Osteocyte (in vitro differentiated cells): ENCODE data around the gene EPDR1. TPM values are rescaled to one million over a fixed set of nuclear protein-coding genes. Genes with fewer than 3 reads are reported as not detected.

Source experiments
- DNase-seq: peaks from one replicate; pipeline ENCODE4 v3.0.0; 2021; ENCODE audit warnings: mixed read lengths; ENCODE audit not compliant: unreplicated experiment; ENCODE audit errors: extremely low spot score
- H3K27ac Mint-ChIP-seq: one replicate; pipeline ENCODE4 v1.8.0; 2021; ENCODE audit warnings: mild to moderate bottlenecking, mixed read lengths; ENCODE audit not compliant: unreplicated experiment
- H3K27me3 Mint-ChIP-seq: one replicate; pipeline ENCODE4 v1.8.0; 2021; ENCODE audit warnings: mixed read lengths; ENCODE audit not compliant: unreplicated experiment
- H3K36me3 Mint-ChIP-seq: one replicate; pipeline ENCODE4 v1.8.0; 2021; ENCODE audit warnings: mixed read lengths; ENCODE audit not compliant: unreplicated experiment
- H3K4me1 Mint-ChIP-seq: one replicate; pipeline ENCODE4 v1.8.0; 2021; ENCODE audit warnings: mixed read lengths; ENCODE audit not compliant: unreplicated experiment
- H3K4me3 Mint-ChIP-seq: one replicate; pipeline ENCODE4 v1.8.0; 2021; ENCODE audit warnings: mild to moderate bottlenecking, moderate library complexity, mixed read lengths; ENCODE audit not compliant: unreplicated experiment
- H3K9me3 Mint-ChIP-seq: one replicate; pipeline ENCODE4 v1.8.0; 2021; ENCODE audit warnings: mixed read lengths; ENCODE audit not compliant: unreplicated experiment
- total RNA-seq: library from RNA; stranded (reverse); gene quantifications from 2 replicates; pipeline ENCODE4 v1.2.1, GENCODE V29; 2021
- TF ChIP-seq, protein P1 (sequence below): fragments of 200-600 bp; sonication (generic); IDR thresholded peaks from 2 replicates; pipeline ENCODE4 v1.5.0; 2021; ENCODE audit warnings: antibody characterized with exemption, mild to moderate bottlenecking, moderate library complexity

The EPDR1 gene
- total RNA-seq, 1 donor from 2014 or later: 16.6 TPM

DNA sequence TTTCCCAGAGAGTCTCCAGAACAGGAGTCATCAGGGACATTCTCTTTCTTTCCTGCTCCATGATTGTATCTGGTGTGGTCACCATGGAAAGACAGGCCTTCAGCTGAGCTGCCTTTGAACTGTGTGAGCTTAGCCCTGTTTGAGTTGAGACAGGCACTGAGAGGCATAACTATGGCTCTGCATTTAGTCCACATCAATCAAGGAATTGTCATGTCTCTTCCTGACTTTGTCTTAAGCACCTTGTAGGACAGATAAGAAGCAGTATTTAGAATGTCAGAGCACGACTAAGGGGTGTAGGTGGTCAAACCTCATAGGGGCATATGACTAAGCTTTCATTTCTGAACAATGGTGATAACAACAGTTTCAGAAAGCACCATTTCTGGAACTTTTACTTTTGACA lies 53.5 kb downstream of the EPDR1 start:
- Mint-ChIP-seq H3K27me3 (peaks cover 22% of the 10 kb centered on the region), H3K4me3 (no peak overlapping the region), H3K27ac (no peak overlapping the region), H3K9me3 (no peaks in the 10 kb centered on the region), H3K4me1 (no peaks in the 10 kb centered on the region), H3K36me3 (no peaks in the 10 kb centered on the region)
- no peak for DNase-seq
- TF ChIP-seq, protein P1, sequence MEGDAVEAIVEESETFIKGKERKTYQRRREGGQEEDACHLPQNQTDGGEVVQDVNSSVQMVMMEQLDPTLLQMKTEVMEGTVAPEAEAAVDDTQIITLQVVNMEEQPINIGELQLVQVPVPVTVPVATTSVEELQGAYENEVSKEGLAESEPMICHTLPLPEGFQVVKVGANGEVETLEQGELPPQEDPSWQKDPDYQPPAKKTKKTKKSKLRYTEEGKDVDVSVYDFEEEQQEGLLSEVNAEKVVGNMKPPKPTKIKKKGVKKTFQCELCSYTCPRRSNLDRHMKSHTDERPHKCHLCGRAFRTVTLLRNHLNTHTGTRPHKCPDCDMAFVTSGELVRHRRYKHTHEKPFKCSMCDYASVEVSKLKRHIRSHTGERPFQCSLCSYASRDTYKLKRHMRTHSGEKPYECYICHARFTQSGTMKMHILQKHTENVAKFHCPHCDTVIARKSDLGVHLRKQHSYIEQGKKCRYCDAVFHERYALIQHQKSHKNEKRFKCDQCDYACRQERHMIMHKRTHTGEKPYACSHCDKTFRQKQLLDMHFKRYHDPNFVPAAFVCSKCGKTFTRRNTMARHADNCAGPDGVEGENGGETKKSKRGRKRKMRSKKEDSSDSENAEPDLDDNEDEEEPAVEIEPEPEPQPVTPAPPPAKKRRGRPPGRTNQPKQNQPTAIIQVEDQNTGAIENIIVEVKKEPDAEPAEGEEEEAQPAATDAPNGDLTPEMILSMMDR: no peak

DNA sequence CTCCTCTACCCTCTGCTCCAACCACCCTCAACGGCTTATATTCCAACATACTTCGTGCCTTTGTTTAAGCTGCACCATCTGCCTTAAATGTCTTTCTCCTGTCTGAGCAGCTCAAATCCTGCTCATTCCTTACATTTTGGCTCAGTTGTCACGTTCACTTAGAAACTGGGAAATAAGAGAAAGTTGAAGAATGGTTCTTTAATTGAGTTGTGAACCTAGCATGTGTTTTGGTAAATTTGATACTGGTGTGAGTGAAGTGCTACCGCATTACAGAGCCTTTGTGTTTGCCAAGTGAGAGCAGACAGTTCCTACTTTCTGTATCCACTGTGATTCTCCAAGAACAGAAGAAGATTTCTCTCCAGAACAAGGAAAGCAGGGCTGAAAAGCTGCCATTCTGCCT lies 54.3 kb downstream of the EPDR1 start:
- no peaks in the 10 kb centered on the region for H3K4me1 Mint-ChIP-seq
- TF ChIP-seq, protein P1: no peak
- H3K27ac Mint-ChIP-seq: no peak overlapping the region
- no peaks in the 10 kb centered on the region for H3K9me3 Mint-ChIP-seq
- DNase-seq: no peak
- no peak overlapping the region for H3K4me3 Mint-ChIP-seq
- H3K36me3 Mint-ChIP-seq: no peaks in the 10 kb centered on the region
- H3K27me3 Mint-ChIP-seq: peaks cover 22% of the 10 kb centered on the region

DNA sequence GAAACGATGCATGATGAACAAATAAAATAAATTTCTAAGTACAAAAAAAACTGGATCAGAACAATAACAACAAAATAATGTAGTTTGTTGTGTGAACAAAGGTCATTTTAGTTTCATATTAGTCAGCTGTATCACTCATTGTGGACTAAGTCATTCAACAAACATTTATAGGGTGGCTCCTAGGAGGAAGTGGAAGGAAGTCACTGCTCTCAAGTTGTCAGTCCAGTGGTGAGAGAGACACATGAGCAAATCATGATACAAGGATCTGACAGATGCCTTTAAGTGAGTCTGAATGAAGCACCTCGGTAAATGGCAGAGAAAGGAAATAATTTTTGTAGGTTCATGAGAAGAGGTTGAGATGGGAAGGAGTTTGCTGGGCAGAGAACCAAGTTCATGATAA lies 56.8 kb downstream of the EPDR1 start:
- Mint-ChIP-seq H3K4me1 (no peaks in the 10 kb centered on the region), H3K27me3 (peaks cover 26% of the 10 kb centered on the region), H3K36me3 (no peaks in the 10 kb centered on the region), H3K27ac (no peak overlapping the region), H3K9me3 (no peaks in the 10 kb centered on the region), H3K4me3 (no peak overlapping the region)
- DNase-seq: no peak
- TF ChIP-seq, protein P1: no peak

DNA sequence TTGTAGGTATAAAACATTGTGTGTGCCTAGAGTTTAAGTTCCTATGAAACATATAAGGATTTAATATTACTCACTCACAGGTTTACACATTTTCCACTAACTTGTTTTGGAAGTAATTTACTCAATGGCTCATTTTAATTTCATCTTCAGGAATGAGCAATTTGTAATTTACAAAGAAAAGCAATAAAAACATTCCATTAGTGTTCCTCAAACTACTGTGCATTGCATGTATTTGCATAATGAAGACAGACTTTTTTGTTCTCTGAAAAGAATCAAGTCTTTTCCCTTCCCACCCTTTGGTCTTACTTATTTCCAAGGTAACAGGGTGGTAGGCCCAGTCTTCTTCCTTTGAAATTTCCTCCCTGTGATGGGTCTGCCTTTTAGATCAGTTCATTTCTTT lies 61.2 kb downstream of the EPDR1 start:
- no peak overlapping the region for H3K4me3 Mint-ChIP-seq
- H3K4me1 Mint-ChIP-seq: peaks cover 6% of the 10 kb centered on the region
- H3K27ac Mint-ChIP-seq: no peak overlapping the region
- no peaks in the 10 kb centered on the region for H3K9me3 Mint-ChIP-seq
- no peaks in the 10 kb centered on the region for H3K36me3 Mint-ChIP-seq
- H3K27me3 Mint-ChIP-seq: peaks cover 29% of the 10 kb centered on the region
- no peak for DNase-seq
- TF ChIP-seq, protein P1: no peak

DNA sequence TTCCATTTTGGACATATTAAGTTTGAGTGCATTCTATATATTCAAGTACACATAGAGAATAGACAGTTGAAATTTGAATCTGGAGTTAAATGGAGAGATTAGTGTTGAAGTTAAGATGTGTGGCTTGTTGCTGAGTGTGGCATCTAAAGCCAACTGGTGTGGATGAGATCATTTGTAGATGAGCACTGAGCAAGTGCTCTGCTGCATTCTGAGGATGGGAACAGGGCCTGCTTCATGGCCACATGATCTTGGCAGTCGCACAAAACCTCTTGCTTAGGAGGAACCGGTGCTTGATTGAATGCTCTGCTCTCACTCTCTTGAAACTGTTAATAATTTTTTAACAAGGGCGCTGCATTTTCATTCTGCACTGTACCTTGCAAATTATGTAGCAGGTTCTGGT lies 62.0 kb downstream of the EPDR1 start:
- no peak for DNase-seq
- Mint-ChIP-seq H3K27ac (no peak overlapping the region), H3K9me3 (no peaks in the 10 kb centered on the region), H3K36me3 (no peaks in the 10 kb centered on the region), H3K4me3 (no peak overlapping the region), H3K4me1 (peaks cover 13% of the 10 kb centered on the region), H3K27me3 (peaks cover 27% of the 10 kb centered on the region)
- TF ChIP-seq, protein P1: no peak
